Measurements from ENCODE around the gene SGO2.
"Not testable (repeated sequence)": the region's sequence is repeated elsewhere in the genome, so short reads cannot be mapped to it uniquely, and the experiment has no call there.

Gene SGO2

GRCh38 chr2:200593905-200594304 is 67.9 kb downstream of the SGO2 start:
- no peak for DNase-seq

- DNase-seq = no peak
Observed at GRCh38 chr2:200595913-200596312, 69.9 kb downstream of the SGO2 start.

DNA sequence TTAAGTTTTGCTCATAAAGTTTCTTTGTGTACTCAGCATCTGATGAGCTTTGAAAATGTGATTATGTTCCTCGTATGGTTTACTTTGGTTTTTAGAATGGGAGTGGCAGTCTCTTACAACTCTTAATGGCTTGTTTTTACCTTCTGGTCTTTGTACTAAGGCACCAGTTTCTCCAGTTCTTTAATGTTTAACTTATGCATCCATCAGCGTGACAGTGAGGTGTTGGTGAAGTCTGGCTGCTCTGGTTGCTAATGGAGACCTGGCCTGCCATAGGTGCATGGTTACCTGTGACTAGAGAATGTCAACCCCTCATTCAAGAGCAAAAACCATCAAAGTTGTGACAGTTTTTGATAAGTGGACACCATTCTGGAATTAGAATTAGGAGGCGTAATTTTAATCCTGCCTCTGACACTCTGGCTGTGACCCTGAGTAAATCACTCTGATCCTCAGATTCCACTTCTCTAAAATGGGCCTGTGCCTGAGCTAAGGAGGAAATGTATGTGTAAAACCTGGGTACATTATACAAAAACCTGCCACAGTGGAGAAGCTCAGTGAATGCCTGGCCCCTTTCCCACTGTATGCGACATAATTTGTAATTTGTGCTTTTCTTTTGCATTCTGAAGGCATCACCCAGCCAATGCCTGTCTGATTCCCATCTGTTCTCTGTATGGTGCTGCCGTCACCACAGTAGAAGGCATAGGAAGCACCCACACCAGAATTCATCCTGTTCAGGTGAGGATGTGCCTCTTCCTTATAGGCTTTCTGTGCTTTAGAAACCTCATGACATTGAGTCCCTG is 71.0 kb downstream of the SGO2 start:
- DNase-seq = no peak

GRCh38 chr2:200599206-200599605 is 73.2 kb downstream of the SGO2 start:
- DNase-seq = no peak

DNA sequence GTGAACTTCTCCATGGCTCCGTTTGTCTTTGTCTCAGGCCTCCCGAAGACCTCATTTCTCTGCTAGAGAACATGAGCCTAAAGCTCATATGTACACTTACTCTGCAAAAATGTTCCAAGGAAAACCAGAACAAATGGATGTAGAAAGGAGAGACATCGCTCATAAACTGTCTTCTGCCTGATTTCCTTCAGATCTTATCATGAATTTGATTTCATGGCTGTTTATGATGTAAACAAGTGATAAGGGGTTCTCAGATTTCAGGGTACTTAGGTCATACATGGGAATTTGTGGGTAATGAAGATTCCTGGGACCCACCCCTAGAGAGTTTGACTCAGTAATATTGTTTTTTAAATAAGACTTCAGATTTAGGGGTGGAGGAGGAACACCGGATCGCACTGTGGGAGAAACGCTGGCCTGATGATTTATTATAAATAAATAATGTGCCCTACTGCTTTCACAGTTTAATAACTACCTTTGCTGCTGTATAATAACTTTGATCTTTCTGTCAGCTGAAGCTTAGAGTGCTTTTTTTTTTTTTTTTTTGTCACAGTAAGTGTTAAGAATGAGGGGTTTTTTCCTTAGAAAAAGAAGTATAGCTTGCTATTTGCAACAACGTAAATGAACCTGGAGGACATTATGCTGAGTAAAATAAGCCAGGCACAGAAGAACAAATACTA is 74.7 kb downstream of the SGO2 start:
- no peak for DNase-seq

- no peak for DNase-seq
Observed at GRCh38 chr2:200602584-200602983, 76.6 kb downstream of the SGO2 start.

DNA sequence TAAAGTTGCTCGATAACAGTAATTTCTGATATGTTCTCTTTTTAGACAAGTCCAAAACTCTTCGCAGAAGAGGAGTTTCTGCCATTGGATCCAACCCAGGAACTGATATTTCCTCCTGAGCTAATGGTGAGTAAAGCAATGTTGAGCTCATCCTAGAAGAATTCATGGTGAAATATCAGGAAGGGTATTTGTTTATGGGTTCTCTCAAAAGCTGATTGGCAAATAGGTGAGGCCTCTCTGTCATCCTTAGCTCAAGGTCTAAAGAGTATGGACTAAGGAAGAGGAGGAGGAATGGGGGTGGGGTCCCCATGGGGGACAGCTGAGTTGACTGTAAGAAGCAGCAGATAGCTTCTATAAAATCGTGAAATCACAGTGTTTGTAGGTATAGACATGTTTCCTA is 78.0 kb downstream of the SGO2 start:
- DNase-seq = no peak

GRCh38 chr2:200604571-200605255 is 78.7 kb downstream of the SGO2 start:
- DNase-seq = no peak

DNA sequence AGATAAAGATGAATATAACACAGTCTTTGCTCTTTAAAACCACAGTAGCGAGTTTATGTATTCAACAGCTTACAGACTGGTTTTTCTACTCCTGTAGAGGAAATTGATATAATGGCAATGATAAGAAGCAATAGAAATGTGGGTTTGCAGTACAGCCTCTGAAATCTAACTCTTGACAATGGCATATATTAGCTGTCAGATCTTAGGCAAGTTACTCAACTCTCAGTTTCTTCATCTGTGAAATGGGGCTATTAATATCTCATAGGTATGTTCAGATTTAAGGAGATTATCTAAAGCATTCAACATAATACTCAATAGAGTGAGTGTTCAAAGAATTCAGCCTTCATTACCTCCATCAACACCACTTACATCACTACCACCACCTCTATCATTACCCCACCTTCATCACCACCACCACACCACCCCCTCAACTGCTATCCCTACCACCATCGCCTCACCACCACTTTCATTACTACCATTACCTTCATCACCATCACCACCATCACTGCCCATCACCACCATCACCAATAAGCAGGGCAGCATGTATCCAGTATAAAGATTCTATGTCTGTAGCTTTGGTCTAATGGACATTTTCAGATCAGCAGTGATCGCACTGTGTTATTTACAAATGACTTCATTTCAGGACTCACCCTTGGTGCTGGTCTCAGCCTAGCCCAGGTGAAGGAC is 82.5 kb downstream of the SGO2 start:
- no peak for DNase-seq

DNA sequence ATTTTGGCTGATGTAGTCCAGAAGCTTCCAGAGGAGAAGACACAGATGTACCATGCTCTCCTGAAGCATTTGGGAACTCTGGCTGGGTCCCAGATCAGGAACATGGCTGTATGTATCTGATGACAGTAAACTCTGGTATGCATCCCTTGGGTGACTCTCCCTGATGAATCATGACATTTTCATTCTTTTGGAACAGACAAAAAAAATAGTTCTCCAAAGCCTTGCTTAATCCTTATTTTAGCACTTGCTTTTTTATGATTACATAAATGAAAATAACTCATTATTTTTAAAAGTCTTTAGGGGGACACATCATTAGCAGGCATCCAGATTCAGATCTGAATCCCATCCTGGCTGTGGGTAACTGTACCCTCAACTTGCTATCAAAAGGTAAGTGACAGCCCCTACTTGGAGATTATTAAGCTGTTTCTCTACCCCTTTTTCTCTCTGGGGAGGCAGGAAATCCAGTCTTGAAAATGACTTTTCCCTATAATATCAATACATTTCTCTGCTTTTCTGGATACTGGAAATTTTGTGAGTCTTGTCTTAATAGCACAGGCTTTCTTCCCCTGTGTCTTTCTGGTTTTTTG is 83.1 kb downstream of the SGO2 start:
- no peak for DNase-seq

- DNase-seq = not testable (repeated sequence)
Observed at GRCh38 chr2:200610217-200610616, 84.2 kb downstream of the SGO2 start.

DNA sequence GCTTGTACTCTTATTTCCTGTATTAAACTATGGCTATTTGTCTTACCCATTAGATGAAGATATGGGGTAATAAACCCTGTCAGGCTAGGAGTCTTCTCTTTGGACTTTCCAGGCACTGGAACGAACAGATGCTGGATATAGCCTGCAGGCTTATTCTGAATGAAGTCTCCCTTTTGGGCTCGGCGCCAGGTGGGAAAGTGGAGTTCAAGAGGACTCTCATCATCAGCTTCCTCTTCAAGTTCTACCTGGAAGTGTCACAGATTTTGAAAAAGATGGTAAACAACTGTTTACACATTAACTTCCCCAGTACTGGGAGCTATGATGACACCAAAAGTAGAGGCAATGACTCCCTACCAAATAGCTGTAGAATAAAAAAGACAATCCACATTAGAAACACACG is 87.7 kb downstream of the SGO2 start:
- DNase-seq = no peak

GRCh38 chr2:200614249-200614648 is 88.2 kb downstream of the SGO2 start:
- DNase-seq = no peak

DNA sequence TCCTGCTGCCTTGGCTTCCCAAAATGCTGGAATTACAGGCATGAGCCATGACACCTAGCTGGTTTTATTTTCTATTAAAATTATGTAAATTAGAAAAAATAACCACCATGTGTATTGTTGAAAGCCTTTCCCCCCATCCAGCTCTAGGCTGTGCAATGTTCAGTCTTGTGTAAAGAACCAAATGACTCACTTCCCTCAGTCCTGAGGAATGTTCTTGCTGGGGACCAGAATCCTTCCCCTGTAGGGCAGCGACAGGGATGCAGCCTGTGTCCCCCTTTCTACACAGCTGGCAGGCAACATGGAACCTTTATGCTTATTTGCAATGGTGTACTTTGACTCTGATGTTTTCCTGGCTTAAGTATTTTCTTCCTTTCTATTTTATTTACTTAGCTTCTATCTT is 89.2 kb downstream of the SGO2 start:
- no peak for DNase-seq

GRCh38 chr2:200616193-200616592 is 90.2 kb downstream of the SGO2 start:
- DNase-seq = no peak

- no peak for DNase-seq
Observed at GRCh38 chr2:200616656-200617055, 90.6 kb downstream of the SGO2 start.

DNA sequence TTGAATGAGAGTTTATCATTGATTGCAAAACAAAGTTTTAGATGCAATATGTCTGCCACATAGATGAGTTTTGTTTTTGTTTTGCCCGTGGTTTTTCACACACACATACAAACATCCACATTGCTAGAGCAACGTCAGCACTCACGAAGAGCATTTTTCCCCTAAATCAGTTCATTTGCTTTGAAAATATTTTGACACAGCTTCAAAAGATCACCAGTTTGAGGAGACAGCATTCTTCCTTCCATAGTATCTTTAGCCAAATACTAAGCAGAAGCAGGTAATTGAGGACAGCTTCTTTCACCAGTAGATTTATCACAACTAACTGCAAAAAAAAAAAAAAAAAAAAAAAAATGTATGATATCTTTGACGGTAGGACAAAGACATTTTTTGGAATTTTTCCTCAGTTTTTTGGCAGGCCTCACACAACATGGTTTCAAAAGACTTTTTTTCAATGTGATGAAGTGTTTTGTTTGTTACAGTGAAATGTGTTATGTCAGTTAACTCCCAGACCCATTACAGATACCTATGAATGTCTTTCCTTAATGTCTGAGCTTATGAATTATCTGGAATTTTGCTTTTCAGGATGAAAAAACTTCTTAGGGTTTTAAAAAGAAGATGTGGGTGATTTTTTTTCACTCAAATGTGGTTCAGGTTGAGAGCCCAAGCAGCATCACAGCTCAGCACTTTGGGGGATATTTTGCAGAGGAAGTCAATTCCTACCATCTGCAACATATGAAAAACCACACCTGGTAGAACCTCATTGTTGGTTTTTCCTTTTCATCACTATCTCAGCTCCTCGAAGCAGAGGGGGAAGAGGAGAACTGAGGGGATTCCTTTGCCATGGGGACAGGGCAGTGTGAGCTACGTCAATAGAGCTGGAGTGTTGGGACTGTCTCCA is 91.4 kb downstream of the SGO2 start:
- no peak for DNase-seq

DNA sequence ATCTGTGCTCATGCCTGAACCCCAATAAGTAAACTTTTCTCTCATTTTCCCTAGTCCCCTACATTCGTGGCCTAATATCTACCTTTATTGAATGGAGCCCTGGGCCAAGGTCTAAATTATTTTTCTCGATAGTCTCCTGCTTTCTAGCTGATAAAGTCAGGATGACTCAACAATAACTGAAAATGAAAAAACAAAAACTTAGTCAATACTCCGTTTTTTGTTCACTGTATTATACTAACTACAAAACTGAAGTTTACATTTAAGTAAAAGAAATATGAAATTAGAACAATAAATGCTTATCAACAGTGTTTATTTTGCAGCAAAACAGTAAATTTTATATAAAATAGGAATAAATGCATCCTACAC is 92.0 kb downstream of the SGO2 start:
- no peak for DNase-seq

GRCh38 chr2:200618590-200619021 is 92.6 kb downstream of the SGO2 start:
- no peak for DNase-seq

- DNase-seq = no peak
Observed at GRCh38 chr2:200619279-200619678, 93.3 kb downstream of the SGO2 start.

DNA sequence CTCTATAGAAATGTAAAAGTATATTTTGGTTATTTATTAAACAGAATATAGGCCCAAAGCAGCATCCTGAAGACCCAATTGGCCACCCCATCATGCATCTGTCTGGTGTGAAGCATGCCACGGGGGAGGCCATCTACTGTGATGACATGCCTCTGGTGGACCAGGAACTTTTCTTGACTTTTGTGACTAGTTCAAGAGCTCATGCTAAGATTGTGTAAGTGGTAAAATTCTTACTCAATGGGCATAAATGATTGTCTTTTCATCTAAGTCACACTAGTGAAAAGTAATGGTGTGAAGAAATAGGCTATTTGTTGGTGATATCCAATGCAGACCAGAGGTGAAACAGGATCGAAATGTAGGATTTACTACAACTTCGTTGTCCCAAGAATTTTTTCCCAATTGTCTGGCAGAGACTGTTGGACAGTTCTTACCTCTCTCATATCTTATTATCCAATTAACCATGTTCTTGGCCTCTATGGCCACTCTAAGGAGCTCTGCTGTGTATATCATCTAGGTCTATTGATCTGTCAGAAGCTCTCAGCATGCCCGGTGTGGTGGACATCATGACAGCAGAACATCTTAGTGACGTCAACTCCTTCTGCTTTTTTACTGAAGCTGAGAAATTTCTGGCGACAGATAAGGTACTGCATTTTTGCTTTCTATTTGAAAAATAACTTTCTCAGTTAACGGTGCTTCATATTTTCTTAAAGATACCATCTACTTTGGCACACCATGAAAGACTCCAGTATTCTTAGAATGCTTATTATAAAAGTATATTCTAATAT is 94.8 kb downstream of the SGO2 start:
- no peak for DNase-seq

All from CD4-positive, alpha-beta T cell treated with Interleukin-1 beta for 1 hour (primary cell).